Measurements from ENCODE around the gene GHRL. TPM values are rescaled to one million over a fixed set of nuclear protein-coding genes. Genes with fewer than 3 reads are reported as not detected.

The GHRL gene
- 0.20 and 0.53 TPM in 2 replicates for total RNA-seq

GRCh38 chr3:10292505-10293419, at the start of gene GHRL:
TSS of gene GHRL (minus strand) at chr3:10292947. CDS start at chr3:10290180, 2,767 bp downstream.

GRCh38 chr3:10248184-10248983, 44.4 kb downstream of the GHRL start, which contains the start of gene TATDN2:
TSS of gene TATDN2 (plus strand) at chr3:10248459. CDS start at chr3:10249201, 742 bp downstream.

Other genes starting within 250 kb of the GHRL start
- not detected in 2 replicates for gene FANCD2OS, start 184.7 kb downstream of the GHRL start, total RNA-seq
- 134 and 144 TPM in 2 replicates for gene BRK1, start 177.3 kb downstream of the GHRL start, total RNA-seq
- 30.6 and 33.9 TPM in 2 replicates for gene VHL, start 151.2 kb downstream of the GHRL start, total RNA-seq
- 15.8 and 21.6 TPM in 2 replicates for gene IRAK2, start 128.0 kb downstream of the GHRL start, total RNA-seq
- gene TATDN2, start 44.5 kb downstream of the GHRL start, total RNA-seq: 10.3 and 11.7 TPM in 2 replicates
- gene SEC13, start 28.2 kb upstream of the GHRL start, total RNA-seq: 168 and 195 TPM in 2 replicates
- gene ATP2B2, start 212.6 kb upstream of the GHRL start, total RNA-seq: not detected in 2 replicates

Measured in mammary microvascular endothelial cell (primary cell).